ENCODE measurements around the gene AATK.

- TF ChIP-seq HOXA7 (CRISPR knock-in tag; IDR thresholded peaks at IDR 0.05), result no peak
- no peak for TF ChIP-seq CTCF (IDR thresholded peaks at IDR 0.05)
- TF ChIP-seq MAX (IDR thresholded peaks at IDR 0.05), result no peak
Measured at GRCh38 chr17:81069135-81069645, 96.8 kb downstream of the AATK start.

Data from A549 (cell line).